ENCODE data around the gene CGAS. TPM values are rescaled to one million over a fixed set of nuclear protein-coding genes. Genes with fewer than 3 reads are reported as not detected.

CGAS gene
- total and polyA plus RNA-seq, 9 of the 15 experiments (the other 6 are each of a cell fraction or from before 2014, with no cell fraction given) = 0.01 to 0.32 (median 0.06) TPM; not detected in 2

GRCh38 chr6:73455865-73456629 is 4.0 kb upstream of the CGAS start (continued):
- TF ChIP-seq, protein P1, sequence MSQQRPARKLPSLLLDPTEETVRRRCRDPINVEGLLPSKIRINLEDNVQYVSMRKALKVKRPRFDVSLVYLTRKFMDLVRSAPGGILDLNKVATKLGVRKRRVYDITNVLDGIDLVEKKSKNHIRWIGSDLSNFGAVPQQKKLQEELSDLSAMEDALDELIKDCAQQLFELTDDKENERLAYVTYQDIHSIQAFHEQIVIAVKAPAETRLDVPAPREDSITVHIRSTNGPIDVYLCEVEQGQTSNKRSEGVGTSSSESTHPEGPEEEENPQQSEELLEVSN (IDR thresholded peaks at IDR 0.05; ENCODE audit: borderline replicate concordance in 1 of 2, extremely low read depth in 1 of 2, insufficient read depth in 1 of 2, insufficient read length in 1 of 2, low read depth in 1 of 2, low read length in 1 of 2, poor library complexity in 1 of 2, severe bottlenecking in 1 of 2) = no peak
- TF ChIP-seq CGGBP1 (CRISPR knock-in tag; IDR thresholded peaks at IDR 0.05) (no peak), ZNF347 (CRISPR knock-in tag; IDR thresholded peaks at IDR 0.05; ENCODE audit: low read depth) (no peak), ARHGAP35 (IDR thresholded peaks at IDR 0.05; ENCODE audit: partially characterized antibody) (no peak), ZNF644 (tag; IDR thresholded peaks at IDR 0.05; ENCODE audit: low read depth) (no peak), ZNF354B (CRISPR knock-in tag; IDR thresholded peaks at IDR 0.05) (no peak), NCOR1 (IDR thresholded peaks at IDR 0.05) (no peak), RNF2 (IDR thresholded peaks at IDR 0.05) (no peak), PML (IDR thresholded peaks at IDR 0.05; ENCODE audit: low read length) (no peak), STAT5A (IDR thresholded peaks at IDR 0.05; ENCODE audit: borderline replicate concordance, low read length) (no peak), KHSRP (IDR thresholded peaks at IDR 0.05) (no peak), POLR2A (conservative IDR thresholded peaks at IDR 0.05) (no peak)
- TF ChIP-seq, protein P2, sequence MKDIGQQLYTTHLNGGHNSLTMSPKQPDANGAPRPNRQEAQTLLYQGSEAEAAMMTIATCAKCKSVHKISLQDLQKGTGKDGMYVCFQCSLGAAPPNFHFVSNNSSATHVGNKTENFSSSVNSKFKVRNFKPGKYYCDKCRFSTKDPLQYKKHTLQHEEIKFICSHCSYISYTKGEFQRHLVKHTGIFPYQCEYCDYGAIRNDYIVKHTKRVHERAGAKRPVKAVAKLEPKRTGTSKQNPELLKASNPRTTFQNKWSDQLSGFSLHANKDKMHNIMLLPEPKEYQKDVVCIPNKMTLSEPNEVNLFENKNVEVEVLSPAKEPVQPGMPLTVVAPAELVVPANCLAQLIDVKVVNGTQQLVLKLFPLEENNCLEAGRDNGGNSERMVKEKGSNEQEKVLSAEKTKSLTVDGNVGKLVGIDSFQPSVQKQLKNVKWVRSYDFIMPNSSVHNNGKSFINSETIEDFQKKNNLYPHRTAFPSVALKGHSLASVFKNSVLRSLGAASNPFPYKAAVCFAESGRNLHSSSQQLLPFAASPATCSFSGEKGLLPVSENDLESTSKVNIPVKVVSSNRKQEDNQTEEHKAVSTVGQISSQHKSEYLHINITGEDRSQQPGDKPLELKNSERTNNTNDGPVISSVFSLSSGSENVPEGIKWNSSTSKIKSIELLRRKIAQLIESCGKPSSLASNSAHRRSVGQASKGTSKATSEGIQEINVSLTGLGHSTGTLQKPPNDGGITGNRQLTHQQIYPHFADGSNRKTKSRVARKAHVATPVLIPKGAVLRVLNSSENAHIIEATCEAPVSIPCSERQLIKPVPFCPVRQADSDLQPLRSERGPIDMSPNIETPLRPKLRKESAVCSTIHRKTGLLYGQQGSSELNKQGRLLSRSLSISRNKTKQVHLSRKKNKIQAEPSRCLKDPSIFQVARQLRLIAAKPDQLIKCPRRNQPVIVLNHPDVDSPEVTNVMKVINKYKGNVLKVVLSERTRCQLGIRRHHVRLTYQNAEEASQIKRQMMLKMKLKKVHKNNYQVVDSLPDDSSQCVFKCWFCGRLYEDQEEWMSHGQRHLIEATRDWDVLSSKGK (CRISPR knock-in tag; IDR thresholded peaks at IDR 0.05) = no peak
- TF ChIP-seq, protein P3, sequence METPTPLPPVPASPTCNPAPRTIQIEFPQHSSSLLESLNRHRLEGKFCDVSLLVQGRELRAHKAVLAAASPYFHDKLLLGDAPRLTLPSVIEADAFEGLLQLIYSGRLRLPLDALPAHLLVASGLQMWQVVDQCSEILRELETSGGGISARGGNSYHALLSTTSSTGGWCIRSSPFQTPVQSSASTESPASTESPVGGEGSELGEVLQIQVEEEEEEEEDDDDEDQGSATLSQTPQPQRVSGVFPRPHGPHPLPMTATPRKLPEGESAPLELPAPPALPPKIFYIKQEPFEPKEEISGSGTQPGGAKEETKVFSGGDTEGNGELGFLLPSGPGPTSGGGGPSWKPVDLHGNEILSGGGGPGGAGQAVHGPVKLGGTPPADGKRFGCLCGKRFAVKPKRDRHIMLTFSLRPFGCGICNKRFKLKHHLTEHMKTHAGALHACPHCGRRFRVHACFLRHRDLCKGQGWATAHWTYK (CRISPR knock-in tag; IDR thresholded peaks at IDR 0.05) = no peak

Data from K562 (cell line).